WTC11 (cell line): ENCODE measurements around the gene ENG. TPM values are rescaled to one million over a fixed set of nuclear protein-coding genes. Genes with fewer than 3 reads are reported as not detected.

ENCODE experiments used
- ATAC-seq: fragments of 200-7000 bp; cut with Tn5 transposase; 2 replicates; pipeline ENCODE4 v1.10.0; 2021; ENCODE audit warnings: mild to moderate bottlenecking, moderate library complexity
- CTCF ChIA-PET: fragments of 300-600 bp; sonication (Branson Sonifier 250); formaldehyde crosslinking; loops from one replicate; lab custom pipeline; 2021; ENCODE audit warnings: antibody characterized with exemption; lab: Charles Lee
- POLR2A ChIA-PET: fragments of 350-600 bp; sonication (Branson Sonifier 250); formaldehyde crosslinking; loops from one replicate; lab custom pipeline; 2021; ENCODE audit warnings: antibody characterized with exemption; lab: Charles Lee
- DNase-seq: peaks from one replicate; pipeline ENCODE4 v3.0.0; 2021; ENCODE audit warnings: low spot score
- H3K27ac Mint-ChIP-seq: 2 replicates; pipeline ENCODE4 v1.8.0; 2021; ENCODE audit warnings: mixed read lengths
- H3K27me3 Mint-ChIP-seq: 2 replicates; pipeline ENCODE4 v1.8.0; 2021; ENCODE audit warnings: low read depth, mild to moderate bottlenecking, moderate library complexity, mixed read lengths
- H3K36me3 Mint-ChIP-seq: 2 replicates; pipeline ENCODE4 v1.8.0; 2021; ENCODE audit warnings: mixed read lengths
- H3K4me1 Mint-ChIP-seq: 2 replicates; pipeline ENCODE4 v1.8.0; 2022; ENCODE audit warnings: mixed read lengths
- H3K4me3 Mint-ChIP-seq: 2 replicates; pipeline ENCODE4 v1.8.0; 2021; ENCODE audit warnings: mild to moderate bottlenecking, moderate library complexity, mixed read lengths
- H3K9me3 Mint-ChIP-seq: 2 replicates; pipeline ENCODE4 v1.8.0; 2021; ENCODE audit warnings: mixed read lengths
- AR ChIP-seq: fragments of 250-450 bp; sonication (Bioruptor Pico); IDR thresholded peaks from 2 replicates; pipeline ENCODE4 v1.9.0; 2021; ENCODE audit warnings: mild to moderate bottlenecking
- MYBL2 ChIP-seq: sonication (generic); formaldehyde crosslinking; IDR thresholded peaks from 2 replicates; pipeline ENCODE4 v1.8.1; 2023; ENCODE audit warnings: mild to moderate bottlenecking, moderate library complexity, missing genetic modification reagents
- NFE2L1 ChIP-seq: sonication (generic); formaldehyde crosslinking; IDR thresholded peaks from 2 replicates; pipeline ENCODE4 v1.8.1; 2023; ENCODE audit warnings: missing genetic modification reagents
- NFYB ChIP-seq: sonication (generic); formaldehyde crosslinking; conservative IDR thresholded peaks from 2 replicates; pipeline ENCODE4 v1.8.0; 2022; ENCODE audit warnings: low read depth, missing genetic modification reagents
- PRRX2 ChIP-seq: fragments of 250-450 bp; sonication (Bioruptor Pico); IDR thresholded peaks from 2 replicates; pipeline ENCODE4 v1.8.0; 2021; ENCODE audit warnings: mild to moderate bottlenecking
- SP1 ChIP-seq: sonication (generic); formaldehyde crosslinking; conservative IDR thresholded peaks from 2 replicates; pipeline ENCODE4 v1.8.1; 2022; ENCODE audit warnings: missing genetic modification reagents
- TCF7 ChIP-seq: sonication (generic); formaldehyde crosslinking; IDR thresholded peaks from 2 replicates; pipeline ENCODE4 v1.8.0; 2022; ENCODE audit warnings: mild to moderate bottlenecking, low read depth, missing genetic modification reagents, moderate library complexity
- TP53 ChIP-seq: sonication (generic); formaldehyde crosslinking; IDR thresholded peaks from 2 replicates; pipeline ENCODE4 v1.8.1; 2023; ENCODE audit warnings: mild to moderate bottlenecking, missing genetic modification reagents
- USF2 ChIP-seq: sonication (generic); formaldehyde crosslinking; IDR thresholded peaks from 2 replicates; pipeline ENCODE4 v1.8.1; 2023; ENCODE audit warnings: mild to moderate bottlenecking, missing genetic modification reagents, moderate library complexity
- ZNF425 ChIP-seq: fragments of 250-450 bp; sonication (Bioruptor Pico); conservative IDR thresholded peaks from 2 replicates; pipeline ENCODE4 v1.9.0; 2021; ENCODE audit warnings: mild to moderate bottlenecking
- ZNF512 ChIP-seq: sonication (generic); formaldehyde crosslinking; IDR thresholded peaks from 2 replicates; pipeline ENCODE4 v1.8.1; 2022; ENCODE audit warnings: missing genetic modification reagents, borderline replicate concordance
- ZNF532 ChIP-seq: fragments of 250-450 bp; sonication (Bioruptor Pico); IDR thresholded peaks from 2 replicates; pipeline ENCODE4 v1.9.0; 2021; ENCODE audit warnings: mild to moderate bottlenecking, borderline replicate concordance
- total RNA-seq: library from RNA; stranded (reverse); gene quantifications from 3 replicates; pipeline ENCODE4 v1.2.3, GENCODE V29; 2021

ENG gene
- total RNA-seq, 1 experiment from 2014 or later, result 4.4 TPM

- Mint-ChIP-seq H3K4me3 (no peak overlapping the region), H3K4me1 (peaks cover 25% of the 10 kb centered on the region), H3K27ac (no peak overlapping the region), H3K36me3 (peaks cover 53% of the 10 kb centered on the region), H3K9me3 (no peaks in the 10 kb centered on the region), H3K27me3 (no peaks in the 10 kb centered on the region)
- no peak for TF ChIP-seq PRRX2 (CRISPR knock-in tag)
- TF ChIP-seq USF2 (CRISPR knock-in tag), result no peak
- TF ChIP-seq AR, result no peak
- TF ChIP-seq ZNF532 (CRISPR knock-in tag), result no peak
- ATAC-seq, result no peak
- CTCF ChIA-PET, result no interaction called here
- no peak for DNase-seq
- POLR2A ChIA-PET, result no interaction called here
Observed at GRCh38 chr9:127789179-127789578, 65.3 kb downstream of the ENG start.

- no peak overlapping the region for H3K27ac Mint-ChIP-seq
- DNase-seq, result no peak
- POLR2A ChIA-PET, result no interaction called here
- TF ChIP-seq ZNF425 (CRISPR knock-in tag) (no peak), NFE2L1 (CRISPR knock-in tag) (no peak), MYBL2 (CRISPR knock-in tag) (no peak), SP1 (CRISPR knock-in tag) (no peak), NFYB (CRISPR knock-in tag) (no peak), TCF7 (CRISPR knock-in tag) (no peak), TP53 (CRISPR knock-in tag) (no peak), ZNF512 (CRISPR knock-in tag) (no peak)
- H3K4me1 Mint-ChIP-seq, result peaks cover 26% of the 10 kb centered on the region
- no peaks in the 10 kb centered on the region for H3K27me3 Mint-ChIP-seq
- no peak overlapping the region for H3K4me3 Mint-ChIP-seq
- H3K36me3 Mint-ChIP-seq, result peaks cover 53% of the 10 kb centered on the region
- CTCF ChIA-PET, result interaction anchor here (1.0 to 1.3 kb wide), 2 partner anchors 25 to 54 kb away, joined by 3 read pairs; partner anchors contain the start of gene TOR2A
- ATAC-seq, result no peak
- H3K9me3 Mint-ChIP-seq, result no peaks in the 10 kb centered on the region
Observed at GRCh38 chr9:127788337-127789011, 66.0 kb downstream of the ENG start.
